Left ventricle myocardium inferior (tissue), 1 donor: ENCODE measurements around the gene SLC6A9. TPM values are rescaled to one million over a fixed set of nuclear protein-coding genes. Genes with fewer than 3 reads are reported as not detected.

Experiments used
- DNase-seq: peaks from one replicate; pipeline ENCODE4 v3.0.0-alpha.2; 2020
- H3K27ac ChIP-seq: fragments of 200-600 bp; replicated peaks from 2 replicates; pipeline ENCODE4 v1.8.0; 2021
- H3K27me3 ChIP-seq: fragments of 200-600 bp; 2 replicates; pipeline ENCODE4 v1.8.0; 2021; ENCODE audit warnings: low read depth
- H3K36me3 ChIP-seq: fragments of 200-600 bp; 2 replicates; pipeline ENCODE4 v1.8.0; 2021
- H3K4me1 ChIP-seq: fragments of 200-600 bp; 2 replicates; pipeline ENCODE4 v1.8.0; 2021
- H3K4me3 ChIP-seq: fragments of 200-600 bp; 2 replicates; pipeline ENCODE4 v1.8.0; 2021; ENCODE audit warnings: mild to moderate bottlenecking, moderate library complexity
- H3K9me3 ChIP-seq: fragments of 200-600 bp; replicated peaks from 2 replicates; pipeline ENCODE4 v1.8.0; 2021
- intact Hi-C: fragments of 100-400 bp; cut with micrococcal nuclease; formaldehyde crosslinking; loops from one replicate; pipeline ENCODE4 v1.11.0; 2022
- total RNA-seq: library from RNA; stranded (reverse); fragmentation: NEBNext Ultra II Directional; extraction: Animal tissue kit (Norgen Biotek cat#: 25700); gene quantifications from one replicate; pipeline ENCODE4 v1.2.1, GENCODE V29; 2021
- TF ChIP-seq, protein P1 (sequence below): fragments of 200-600 bp; IDR thresholded peaks from 2 replicates; pipeline ENCODE4 v1.8.0; 2021; ENCODE audit warnings: antibody characterized with exemption, mild to moderate bottlenecking, borderline replicate concordance
- donor health status: DM: no; HTN: yes; CAD: no; lungs with severe emphysema.

SLC6A9 gene
- total RNA-seq, 1 donor from 2014 or later, result 1.2 TPM

DNA sequence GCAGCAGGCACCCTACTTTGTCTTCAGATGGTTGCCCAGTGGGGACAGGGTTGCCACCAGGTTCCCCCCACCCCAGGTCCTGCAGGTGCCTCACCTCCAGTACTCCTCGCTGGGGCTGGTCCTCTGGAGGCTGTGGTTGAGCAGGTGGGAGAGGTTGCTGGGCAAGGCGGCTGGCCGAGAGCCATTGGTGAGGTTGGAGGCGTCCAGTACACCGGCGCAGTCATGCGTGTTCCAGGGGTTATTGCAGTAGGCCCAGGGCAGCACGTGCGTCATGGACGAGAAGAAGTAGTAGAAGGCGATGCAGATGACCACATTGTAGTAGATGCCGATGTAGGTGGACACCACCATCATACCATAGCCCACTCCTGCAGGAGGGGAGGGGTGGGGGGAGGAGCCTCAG, 23.0 kb downstream of the SLC6A9 start:
- Histone ChIP-seq H3K27ac (no peak overlapping the region), H3K9me3 (no peaks in the 10 kb centered on the region), H3K36me3 (no peaks in the 10 kb centered on the region), H3K4me1 (no peaks in the 10 kb centered on the region), H3K27me3 (no peaks in the 10 kb centered on the region), H3K4me3 (no peak overlapping the region)
- no peak for DNase-seq
- TF ChIP-seq, protein P1, sequence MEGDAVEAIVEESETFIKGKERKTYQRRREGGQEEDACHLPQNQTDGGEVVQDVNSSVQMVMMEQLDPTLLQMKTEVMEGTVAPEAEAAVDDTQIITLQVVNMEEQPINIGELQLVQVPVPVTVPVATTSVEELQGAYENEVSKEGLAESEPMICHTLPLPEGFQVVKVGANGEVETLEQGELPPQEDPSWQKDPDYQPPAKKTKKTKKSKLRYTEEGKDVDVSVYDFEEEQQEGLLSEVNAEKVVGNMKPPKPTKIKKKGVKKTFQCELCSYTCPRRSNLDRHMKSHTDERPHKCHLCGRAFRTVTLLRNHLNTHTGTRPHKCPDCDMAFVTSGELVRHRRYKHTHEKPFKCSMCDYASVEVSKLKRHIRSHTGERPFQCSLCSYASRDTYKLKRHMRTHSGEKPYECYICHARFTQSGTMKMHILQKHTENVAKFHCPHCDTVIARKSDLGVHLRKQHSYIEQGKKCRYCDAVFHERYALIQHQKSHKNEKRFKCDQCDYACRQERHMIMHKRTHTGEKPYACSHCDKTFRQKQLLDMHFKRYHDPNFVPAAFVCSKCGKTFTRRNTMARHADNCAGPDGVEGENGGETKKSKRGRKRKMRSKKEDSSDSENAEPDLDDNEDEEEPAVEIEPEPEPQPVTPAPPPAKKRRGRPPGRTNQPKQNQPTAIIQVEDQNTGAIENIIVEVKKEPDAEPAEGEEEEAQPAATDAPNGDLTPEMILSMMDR, result no peak
- intact Hi-C loops, result no loop called here

DNA sequence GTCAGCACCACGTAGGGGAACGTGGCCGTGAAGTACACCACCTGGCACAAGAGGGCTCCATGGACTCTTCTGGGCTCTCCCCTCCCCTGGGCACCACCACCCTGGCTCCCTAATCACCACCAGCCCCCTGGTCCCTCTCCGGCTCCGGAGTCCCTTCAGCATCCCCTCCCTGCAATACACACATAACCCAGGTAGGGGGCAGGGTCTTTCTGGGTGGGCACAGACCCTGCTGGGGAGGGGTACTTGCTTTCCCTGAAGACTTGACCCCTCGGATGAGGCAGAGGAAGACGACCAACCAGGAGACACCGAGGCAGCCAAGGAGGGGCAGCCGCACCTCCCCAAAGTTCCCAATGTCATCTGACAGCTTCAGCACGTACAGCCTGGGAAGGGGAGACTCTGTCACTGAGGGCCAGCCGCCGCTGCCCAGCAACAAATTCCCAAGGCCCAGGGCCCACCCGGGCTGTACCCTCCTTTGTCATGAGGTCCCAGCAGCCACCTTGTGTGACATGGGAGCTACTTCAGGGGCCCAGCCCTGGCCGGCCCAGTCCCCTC, 28.6 kb downstream of the SLC6A9 start:
- no peaks in the 10 kb centered on the region for H3K36me3 ChIP-seq
- DNase-seq, result no peak
- no peaks in the 10 kb centered on the region for H3K9me3 ChIP-seq
- no peaks in the 10 kb centered on the region for H3K4me1 ChIP-seq
- H3K27me3 ChIP-seq, result peaks cover 4% of the 10 kb centered on the region
- intact Hi-C loops, result no loop called here
- H3K27ac ChIP-seq, result no peak overlapping the region
- no peak overlapping the region for H3K4me3 ChIP-seq
- TF ChIP-seq, protein P1, result no peak

DNA sequence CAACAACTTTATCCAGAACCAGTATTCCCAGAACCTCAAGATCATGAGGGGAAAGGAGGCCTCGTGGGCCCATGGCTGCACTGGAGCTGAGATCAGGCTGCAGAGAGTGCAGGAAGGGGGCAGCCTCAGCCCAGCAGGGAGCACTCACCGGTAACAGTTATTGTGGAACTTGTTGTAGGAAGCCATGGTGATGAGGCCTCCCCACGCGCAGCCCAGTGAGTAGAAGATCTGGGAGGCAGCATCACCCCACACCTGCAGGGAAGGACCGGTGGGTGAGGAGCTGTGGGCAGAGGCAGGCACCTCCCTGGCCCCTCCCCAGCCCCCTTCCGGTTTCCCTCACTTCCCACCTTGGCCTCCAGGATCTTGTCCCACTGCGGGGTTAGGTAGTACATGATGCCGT, 29.1 kb downstream of the SLC6A9 start:
- no peaks in the 10 kb centered on the region for H3K36me3 ChIP-seq
- intact Hi-C loops, result no loop called here
- TF ChIP-seq, protein P1, result no peak
- H3K9me3 ChIP-seq, result no peaks in the 10 kb centered on the region
- DNase-seq, result no peak
- H3K27me3 ChIP-seq, result peaks cover 4% of the 10 kb centered on the region
- no peak overlapping the region for H3K27ac ChIP-seq
- H3K4me1 ChIP-seq, result no peaks in the 10 kb centered on the region
- no peak overlapping the region for H3K4me3 ChIP-seq

DNA sequence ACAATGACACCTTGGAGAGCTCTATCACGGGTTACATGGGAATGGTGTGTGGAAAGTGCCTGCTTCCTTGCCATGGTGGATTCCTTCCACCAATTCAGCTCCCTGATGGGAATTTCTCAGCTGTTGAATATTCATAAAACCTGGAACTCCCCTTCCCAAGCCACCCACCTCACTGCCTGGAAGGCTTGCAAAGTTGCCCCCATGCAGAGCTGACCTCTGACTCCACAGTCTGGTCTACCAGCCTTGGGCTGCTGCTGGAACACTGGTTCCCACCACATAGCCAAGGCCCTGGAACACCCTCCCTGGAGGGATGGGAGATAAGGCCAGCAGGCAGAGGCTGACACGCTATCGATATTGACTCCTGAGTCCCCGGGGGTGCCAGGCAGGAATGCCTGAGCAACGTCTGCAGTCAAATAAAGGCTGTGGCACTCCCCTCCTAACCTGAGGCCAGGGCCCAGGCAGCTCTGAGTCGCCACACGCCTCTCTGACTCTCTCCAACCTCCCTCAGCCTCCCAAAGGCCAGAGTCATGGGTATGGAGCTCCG, 31.1 kb downstream of the SLC6A9 start:
- intact Hi-C loops, result no loop called here
- Histone ChIP-seq H3K4me3 (no peak overlapping the region), H3K27ac (no peak overlapping the region), H3K36me3 (no peaks in the 10 kb centered on the region), H3K9me3 (no peaks in the 10 kb centered on the region), H3K27me3 (peaks cover 4% of the 10 kb centered on the region), H3K4me1 (no peaks in the 10 kb centered on the region)
- TF ChIP-seq, protein P1, result no peak
- DNase-seq, result no peak

DNA sequence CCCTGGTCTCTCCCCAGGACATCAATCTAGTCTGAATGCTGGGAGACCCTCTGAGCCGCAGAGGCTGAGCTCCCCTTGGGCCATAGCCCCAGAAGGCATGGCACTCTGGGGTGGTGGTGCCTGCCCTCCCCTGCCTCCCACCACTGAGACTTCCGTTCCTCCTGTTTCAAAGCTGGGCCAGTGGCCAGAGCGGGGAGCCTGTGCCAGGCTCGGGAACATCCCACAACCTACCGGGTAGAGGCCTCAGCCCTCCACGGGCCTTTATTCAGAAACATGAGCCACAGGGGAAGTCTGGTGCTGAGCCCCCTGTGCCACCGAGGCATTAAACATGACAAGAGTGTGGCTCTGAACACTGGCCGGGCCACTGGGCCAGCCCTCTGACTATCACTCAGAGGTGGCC, 31.8 kb downstream of the SLC6A9 start:
- DNase-seq, result no peak
- Histone ChIP-seq H3K27ac (no peak overlapping the region), H3K27me3 (peaks cover 4% of the 10 kb centered on the region), H3K36me3 (no peaks in the 10 kb centered on the region), H3K4me3 (no peak overlapping the region), H3K9me3 (no peaks in the 10 kb centered on the region), H3K4me1 (no peaks in the 10 kb centered on the region)
- TF ChIP-seq, protein P1, result no peak
- intact Hi-C loops, result no loop called here

DNA sequence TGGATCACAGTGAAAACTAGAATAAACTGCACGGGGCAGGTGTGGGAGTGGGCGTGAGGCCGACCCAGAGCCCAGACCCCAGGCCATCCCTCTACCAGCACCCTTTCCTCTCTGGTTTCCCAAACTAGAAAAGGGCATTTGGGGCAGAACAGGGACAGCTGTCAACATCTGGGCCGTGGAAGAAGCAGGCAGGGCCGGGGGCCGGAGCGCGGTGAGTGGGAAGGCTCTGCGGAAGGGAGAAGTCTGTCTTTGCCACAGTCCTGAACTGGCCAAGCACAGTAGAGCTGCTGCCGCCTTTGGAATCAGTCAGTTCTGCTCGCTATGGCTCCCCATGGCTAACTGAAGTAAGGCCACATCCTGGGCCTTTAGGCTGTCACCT, 33.3 kb downstream of the SLC6A9 start:
- H3K27ac ChIP-seq, result no peak overlapping the region
- H3K4me3 ChIP-seq, result no peak overlapping the region
- TF ChIP-seq, protein P1, result no peak
- H3K4me1 ChIP-seq, result no peaks in the 10 kb centered on the region
- peaks cover 4% of the 10 kb centered on the region for H3K27me3 ChIP-seq
- no peaks in the 10 kb centered on the region for H3K36me3 ChIP-seq
- no peak for DNase-seq
- intact Hi-C loops, result no loop called here
- H3K9me3 ChIP-seq, result no peaks in the 10 kb centered on the region
